Neural cell (in vitro differentiated cells): Measurements from ENCODE around the gene MRPL24. TPM values are rescaled to one million over a fixed set of nuclear protein-coding genes. Genes with fewer than 3 reads are reported as not detected.
"Not testable (repeated sequence)": the region's sequence is repeated elsewhere in the genome, so short reads cannot be mapped to it uniquely, and the experiment has no call there.

Experiments
- H2AFZ ChIP-seq: fragments of 200-600, 300-800 bp; sonication (generic), shearing (Covaris generic); 2 replicates; pipeline ENCODE4 v1.6.0; 2014; ENCODE audit warnings: low read depth, mild to moderate bottlenecking, antibody characterized with exemption, low read length, moderate library complexity
- H3F3A ChIP-seq: fragments of 200-600 bp; shearing (Covaris generic); 2 replicates; pipeline ENCODE4 v1.6.1; 2016; ENCODE audit warnings: mild to moderate bottlenecking, moderate library complexity, mixed read lengths, antibody characterized with exemption, low read length; ENCODE audit not compliant: insufficient read depth, poor library complexity, severe bottlenecking
- H3K27ac ChIP-seq: fragments of 200-600, 300-800 bp; sonication (generic), shearing (Covaris generic); 2 replicates; pipeline ENCODE4 v1.5.1; 2014; ENCODE audit warnings: mild to moderate bottlenecking, low read length, moderate library complexity
- H3K27me3 ChIP-seq: fragments of 300-800, 200-600 bp; sonication (generic), shearing (Covaris generic); 2 replicates; pipeline ENCODE4 v1.6.0; 2014; ENCODE audit warnings: mild to moderate bottlenecking, low read depth, low read length, moderate library complexity; ENCODE audit not compliant: insufficient read depth
- H3K36me3 ChIP-seq: fragments of 300-800, 200-600 bp; sonication (generic), shearing (Covaris generic); 2 replicates; pipeline ENCODE4 v1.5.1; 2014; ENCODE audit warnings: mild to moderate bottlenecking, antibody characterized with exemption, low read length, moderate library complexity; ENCODE audit not compliant: insufficient read depth
- H3K4me2 ChIP-seq: fragments of 300-800, 200-600 bp; sonication (generic), shearing (Covaris generic); 2 replicates; pipeline ENCODE4 v1.6.0; 2014; ENCODE audit warnings: mild to moderate bottlenecking, low read length
- H3K4me3 ChIP-seq: fragments of 300-800, 200-600 bp; sonication (generic), shearing (Covaris generic); 2 replicates; pipeline ENCODE4 v1.5.1; 2014; ENCODE audit warnings: mild to moderate bottlenecking, low read length, moderate library complexity
- H3K79me2 ChIP-seq: fragments of 200-600 bp; shearing (Covaris generic); replicated peaks from 2 replicates; pipeline ENCODE4 v1.6.0; 2014; ENCODE audit warnings: mild to moderate bottlenecking, low read length, moderate library complexity; ENCODE audit not compliant: insufficient read depth
- H3K9ac ChIP-seq: fragments of 300-800, 200-600 bp; sonication (generic), shearing (Covaris generic); 2 replicates; pipeline ENCODE4 v1.6.1; 2016; ENCODE audit warnings: mild to moderate bottlenecking, low read length, mixed read lengths
- H3K9me2 ChIP-seq: fragments of 200-600 bp; shearing (Covaris generic); 2 replicates; pipeline ENCODE4 v1.6.1; 2016; ENCODE audit warnings: mild to moderate bottlenecking, low read length, mixed read lengths; ENCODE audit not compliant: insufficient read depth
- H3K9me3 ChIP-seq: fragments of 200-600, 300-800 bp; sonication (generic), shearing (Covaris generic); 2 replicates; pipeline ENCODE4 v1.6.1; 2016; ENCODE audit warnings: mild to moderate bottlenecking, mixed run types, low read length, moderate library complexity, mixed read lengths
- H4K20me1 ChIP-seq: fragments of 200-600 bp; shearing (Covaris generic); 2 replicates; pipeline ENCODE4 v1.6.1; 2016; ENCODE audit warnings: mild to moderate bottlenecking, mixed run types; ENCODE audit not compliant: insufficient read depth
- EP300 ChIP-seq: fragments of 450-650 bp; conservative IDR thresholded peaks from 2 replicates; pipeline ENCODE4 v1.6.1; 2014; ENCODE audit warnings: antibody characterized with exemption, mild to moderate bottlenecking, moderate library complexity; ENCODE audit not compliant: poor library complexity, severe bottlenecking
- EZH2 ChIP-seq: fragments of 200-600, 300-800 bp; shearing (Covaris generic), sonication (generic); IDR thresholded peaks from 2 replicates; pipeline ENCODE4 v1.6.1; 2014; ENCODE audit warnings: antibody characterized with exemption, low read length, borderline replicate concordance, mild to moderate bottlenecking; ENCODE audit not compliant: insufficient read depth, poor library complexity, severe bottlenecking
- MXI1 ChIP-seq: fragments of 450-650 bp; conservative IDR thresholded peaks from 2 replicates; pipeline ENCODE4 v1.6.1; 2014; ENCODE audit warnings: antibody characterized with exemption, mild to moderate bottlenecking; ENCODE audit not compliant: poor library complexity, severe bottlenecking
- POLR2AphosphoS5 ChIP-seq: IDR thresholded peaks from 2 replicates; pipeline ENCODE4 v1.6.1; 2012
- RAD21 ChIP-seq: fragments of 450-650 bp; conservative IDR thresholded peaks from 2 replicates; pipeline ENCODE4 v1.6.1; 2014; ENCODE audit warnings: antibody characterized with exemption, mild to moderate bottlenecking, moderate library complexity
- SMC3 ChIP-seq: fragments of 450-650 bp; conservative IDR thresholded peaks from 2 replicates; pipeline ENCODE4 v1.6.1; 2014; ENCODE audit warnings: antibody characterized with exemption, mild to moderate bottlenecking, moderate library complexity; ENCODE audit not compliant: poor library complexity
- TAF1 ChIP-seq: IDR thresholded peaks from 2 replicates; pipeline ENCODE4 v1.6.1; 2012; ENCODE audit warnings: low read depth
- polyA plus RNA-seq: library from polyadenylated mRNA; depleted of rRNA; stranded (reverse); fragments of >200 nt; gene quantifications from 2 replicates; pipeline ENCODE4 v1.2.3, GENCODE V29; 2014
- TF ChIP-seq, protein P1 (sequence below): fragments of 450-650 bp; IDR thresholded peaks from 2 replicates; pipeline ENCODE4 v1.5.1; 2014; ENCODE audit warnings: antibody characterized with exemption, mild to moderate bottlenecking, moderate library complexity; ENCODE audit not compliant: poor library complexity, severe bottlenecking
- TF ChIP-seq, protein P2 (sequence below): IDR thresholded peaks from 2 replicates; pipeline ENCODE4 v1.6.1; 2012; ENCODE audit warnings: borderline replicate concordance

Gene MRPL24
- polyA plus RNA-seq, 1 donor from 2014 or later, result 56.5 TPM

DNA sequence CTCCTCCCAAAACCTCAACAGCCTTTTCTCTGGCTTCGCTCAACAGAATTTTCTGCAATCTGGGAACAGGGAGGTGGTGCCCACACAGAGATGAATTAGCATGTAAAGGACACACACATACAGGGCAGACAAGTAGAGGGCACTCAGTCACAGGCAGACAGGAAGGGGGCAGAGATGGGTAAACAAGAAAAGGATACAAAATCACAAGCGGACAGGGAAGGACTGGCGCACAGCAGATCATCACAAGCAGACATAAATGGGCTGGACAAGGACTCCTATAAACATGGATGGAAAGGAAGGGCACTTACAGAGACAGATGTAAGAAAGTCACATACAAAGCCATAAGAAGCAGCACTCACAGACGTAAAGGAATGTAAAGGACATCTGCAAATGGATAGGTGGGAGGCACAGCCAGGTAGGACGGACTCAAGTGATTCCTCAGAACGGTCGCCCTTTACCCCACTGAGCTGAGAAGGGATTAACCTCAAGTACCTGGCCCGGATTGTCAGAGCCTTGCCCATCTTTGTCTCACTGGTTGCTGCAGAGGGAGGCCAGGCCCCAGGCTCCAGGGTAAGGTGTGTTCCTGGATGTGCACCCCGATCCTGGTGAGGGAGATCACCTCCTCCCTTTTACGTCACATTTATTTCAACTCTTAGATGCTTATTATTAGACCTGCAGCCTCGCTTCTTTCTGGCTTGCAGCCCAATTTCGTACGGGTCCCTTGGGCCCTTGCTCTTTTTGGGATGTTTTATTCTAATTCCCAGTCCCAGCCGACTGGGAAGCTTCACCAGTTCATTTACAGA is 25.6 kb upstream of the MRPL24 start:
- peaks cover 40% of the 10 kb centered on the region for H3K79me2 ChIP-seq
- H3K36me3 ChIP-seq, result no peaks in the 10 kb centered on the region
- TF ChIP-seq POLR2AphosphoS5 (peak; percentile 65), TAF1 (no peak), EP300 (no peak), EZH2 (no peak), SMC3 (no peak), MXI1 (no peak)
- TF ChIP-seq, protein P1, sequence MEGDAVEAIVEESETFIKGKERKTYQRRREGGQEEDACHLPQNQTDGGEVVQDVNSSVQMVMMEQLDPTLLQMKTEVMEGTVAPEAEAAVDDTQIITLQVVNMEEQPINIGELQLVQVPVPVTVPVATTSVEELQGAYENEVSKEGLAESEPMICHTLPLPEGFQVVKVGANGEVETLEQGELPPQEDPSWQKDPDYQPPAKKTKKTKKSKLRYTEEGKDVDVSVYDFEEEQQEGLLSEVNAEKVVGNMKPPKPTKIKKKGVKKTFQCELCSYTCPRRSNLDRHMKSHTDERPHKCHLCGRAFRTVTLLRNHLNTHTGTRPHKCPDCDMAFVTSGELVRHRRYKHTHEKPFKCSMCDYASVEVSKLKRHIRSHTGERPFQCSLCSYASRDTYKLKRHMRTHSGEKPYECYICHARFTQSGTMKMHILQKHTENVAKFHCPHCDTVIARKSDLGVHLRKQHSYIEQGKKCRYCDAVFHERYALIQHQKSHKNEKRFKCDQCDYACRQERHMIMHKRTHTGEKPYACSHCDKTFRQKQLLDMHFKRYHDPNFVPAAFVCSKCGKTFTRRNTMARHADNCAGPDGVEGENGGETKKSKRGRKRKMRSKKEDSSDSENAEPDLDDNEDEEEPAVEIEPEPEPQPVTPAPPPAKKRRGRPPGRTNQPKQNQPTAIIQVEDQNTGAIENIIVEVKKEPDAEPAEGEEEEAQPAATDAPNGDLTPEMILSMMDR, result no peak
- peak overlapping the region; percentile 93 for H3K4me3 ChIP-seq
- peak overlapping the region; percentile 73 for H2AFZ ChIP-seq
- no peaks in the 10 kb centered on the region for H3K9me2 ChIP-seq
- peak overlapping the region; percentile 97 for H3K9ac ChIP-seq
- no peaks in the 10 kb centered on the region for H3F3A ChIP-seq
- H3K27ac ChIP-seq, result peak overlapping the region; percentile 83
- peak overlapping the region; percentile 83 for H3K4me2 ChIP-seq
- no peaks in the 10 kb centered on the region for H4K20me1 ChIP-seq
- no peaks in the 10 kb centered on the region for H3K9me3 ChIP-seq
- no peaks in the 10 kb centered on the region for H3K27me3 ChIP-seq

DNA sequence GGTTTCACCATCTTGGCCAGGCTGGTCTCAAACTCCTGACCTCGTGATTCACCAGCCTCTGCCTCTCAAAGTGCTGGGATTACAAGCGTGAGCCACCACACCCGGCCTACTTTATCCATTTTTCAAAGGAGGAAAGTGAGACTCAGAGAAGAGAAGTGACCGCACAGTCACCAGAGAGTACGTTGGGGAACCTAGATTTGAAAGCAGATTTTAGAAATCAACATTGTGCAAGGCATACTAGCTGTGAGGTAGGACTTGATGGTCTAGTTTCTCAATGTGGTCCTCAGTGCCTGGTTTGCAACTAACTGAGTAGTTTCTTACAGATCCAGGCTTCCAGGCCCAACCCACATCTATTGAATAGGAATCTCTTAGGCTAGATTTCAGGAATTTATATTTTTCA is 24.8 kb upstream of the MRPL24 start:
- H3K36me3 ChIP-seq, result no peaks in the 10 kb centered on the region
- H2AFZ ChIP-seq, result no peak overlapping the region
- H3K9ac ChIP-seq, result peak overlapping the region; percentile 97
- no peaks in the 10 kb centered on the region for H3F3A ChIP-seq
- no peaks in the 10 kb centered on the region for H3K9me3 ChIP-seq
- H3K27ac ChIP-seq, result no peak overlapping the region
- TF ChIP-seq, protein P1, result no peak
- TF ChIP-seq, protein P2, sequence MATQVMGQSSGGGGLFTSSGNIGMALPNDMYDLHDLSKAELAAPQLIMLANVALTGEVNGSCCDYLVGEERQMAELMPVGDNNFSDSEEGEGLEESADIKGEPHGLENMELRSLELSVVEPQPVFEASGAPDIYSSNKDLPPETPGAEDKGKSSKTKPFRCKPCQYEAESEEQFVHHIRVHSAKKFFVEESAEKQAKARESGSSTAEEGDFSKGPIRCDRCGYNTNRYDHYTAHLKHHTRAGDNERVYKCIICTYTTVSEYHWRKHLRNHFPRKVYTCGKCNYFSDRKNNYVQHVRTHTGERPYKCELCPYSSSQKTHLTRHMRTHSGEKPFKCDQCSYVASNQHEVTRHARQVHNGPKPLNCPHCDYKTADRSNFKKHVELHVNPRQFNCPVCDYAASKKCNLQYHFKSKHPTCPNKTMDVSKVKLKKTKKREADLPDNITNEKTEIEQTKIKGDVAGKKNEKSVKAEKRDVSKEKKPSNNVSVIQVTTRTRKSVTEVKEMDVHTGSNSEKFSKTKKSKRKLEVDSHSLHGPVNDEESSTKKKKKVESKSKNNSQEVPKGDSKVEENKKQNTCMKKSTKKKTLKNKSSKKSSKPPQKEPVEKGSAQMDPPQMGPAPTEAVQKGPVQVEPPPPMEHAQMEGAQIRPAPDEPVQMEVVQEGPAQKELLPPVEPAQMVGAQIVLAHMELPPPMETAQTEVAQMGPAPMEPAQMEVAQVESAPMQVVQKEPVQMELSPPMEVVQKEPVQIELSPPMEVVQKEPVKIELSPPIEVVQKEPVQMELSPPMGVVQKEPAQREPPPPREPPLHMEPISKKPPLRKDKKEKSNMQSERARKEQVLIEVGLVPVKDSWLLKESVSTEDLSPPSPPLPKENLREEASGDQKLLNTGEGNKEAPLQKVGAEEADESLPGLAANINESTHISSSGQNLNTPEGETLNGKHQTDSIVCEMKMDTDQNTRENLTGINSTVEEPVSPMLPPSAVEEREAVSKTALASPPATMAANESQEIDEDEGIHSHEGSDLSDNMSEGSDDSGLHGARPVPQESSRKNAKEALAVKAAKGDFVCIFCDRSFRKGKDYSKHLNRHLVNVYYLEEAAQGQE, result no peak
- TF ChIP-seq EZH2 (no peak), EP300 (no peak), POLR2AphosphoS5 (no peak), TAF1 (no peak), MXI1 (no peak), RAD21 (no peak), SMC3 (no peak)
- H3K4me2 ChIP-seq, result peak overlapping the region; percentile 83
- H4K20me1 ChIP-seq, result no peaks in the 10 kb centered on the region
- H3K79me2 ChIP-seq, result peaks cover 32% of the 10 kb centered on the region
- no peaks in the 10 kb centered on the region for H3K27me3 ChIP-seq
- no peaks in the 10 kb centered on the region for H3K9me2 ChIP-seq
- peak overlapping the region; percentile 93 for H3K4me3 ChIP-seq

DNA sequence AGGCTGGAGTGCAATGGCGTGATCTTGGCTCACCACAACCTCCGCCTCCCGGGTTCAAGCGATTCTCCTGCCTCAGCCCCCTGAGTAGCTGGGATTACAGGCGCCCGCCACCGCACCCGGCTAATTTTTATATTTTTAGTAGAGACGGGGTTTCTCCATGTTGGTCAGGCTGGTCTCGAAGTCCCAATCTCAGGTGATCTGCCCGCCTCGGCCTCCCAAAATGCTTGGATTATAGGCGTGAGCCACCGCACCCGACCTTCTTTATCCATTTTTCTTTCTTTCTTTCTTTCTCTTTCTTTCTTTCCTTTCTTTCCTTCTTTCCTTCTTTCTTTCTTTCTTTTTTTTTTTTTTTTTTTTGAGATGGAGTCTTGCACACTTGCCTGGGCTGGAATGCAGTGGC is 24.2 kb upstream of the MRPL24 start:
- not testable (repeated sequence) for H3F3A ChIP-seq, H3K4me3 ChIP-seq, H3K27ac ChIP-seq, H3K27me3 ChIP-seq, H3K9ac ChIP-seq, H3K4me2 ChIP-seq, H4K20me1 ChIP-seq, H3K36me3 ChIP-seq, H3K9me2 ChIP-seq, H2AFZ ChIP-seq, H3K9me3 ChIP-seq
- H3K79me2 ChIP-seq, result peaks cover 26% of the 10 kb centered on the region
